WI38 (cell line): ENCODE data around the gene LYSMD2.

ENCODE experiments used
- H3K4me3 ChIP-seq: 2 replicates; pipeline ENCODE4 v1.5.1; 2011; ENCODE audit warnings: low read depth, mild to moderate bottlenecking, control low read depth, low read length
- TF ChIP-seq, protein P1 (sequence below): IDR thresholded peaks from 2 replicates; pipeline ENCODE4 v1.5.1; 2012; ENCODE audit warnings: low read depth, mild to moderate bottlenecking, control low read depth, low read length

Gene LYSMD2

DNA sequence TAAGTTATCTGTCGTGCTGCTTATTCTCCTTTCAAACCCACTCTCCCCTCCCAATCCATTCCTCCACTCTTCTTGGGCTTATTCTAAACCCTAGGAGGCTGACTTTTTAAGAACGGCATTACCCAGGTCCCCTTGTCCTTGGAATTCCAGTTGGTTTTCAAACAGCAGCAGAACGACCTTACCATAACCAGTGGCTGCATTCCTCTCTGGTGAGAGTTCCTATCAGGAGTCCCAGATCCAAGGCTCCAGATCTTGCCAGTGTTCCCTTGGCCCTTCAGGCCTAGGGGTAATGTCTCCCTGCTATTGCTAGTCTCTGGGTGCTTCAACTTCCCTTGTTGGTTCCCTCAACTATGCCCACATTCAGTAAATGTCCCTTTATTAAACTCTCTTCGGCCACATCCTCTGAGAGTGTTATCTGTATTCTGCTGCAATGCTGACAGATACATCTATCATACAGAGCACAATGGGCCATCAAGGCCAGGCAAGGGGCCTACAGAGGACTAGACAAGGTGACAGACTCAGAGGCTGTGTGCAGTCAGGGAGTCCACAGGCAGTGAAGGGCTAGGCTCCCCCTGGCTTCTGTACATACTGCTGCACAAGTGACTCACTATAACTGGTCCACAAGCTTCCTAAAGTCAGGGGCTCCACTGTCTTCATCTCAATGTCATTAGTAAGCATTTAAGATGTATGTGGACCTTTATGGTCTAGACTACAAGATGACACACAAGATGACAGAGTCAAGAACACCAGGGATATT is 10.1 kb downstream of the LYSMD2 start:
- no peak overlapping the region for H3K4me3 ChIP-seq
- TF ChIP-seq, protein P1, sequence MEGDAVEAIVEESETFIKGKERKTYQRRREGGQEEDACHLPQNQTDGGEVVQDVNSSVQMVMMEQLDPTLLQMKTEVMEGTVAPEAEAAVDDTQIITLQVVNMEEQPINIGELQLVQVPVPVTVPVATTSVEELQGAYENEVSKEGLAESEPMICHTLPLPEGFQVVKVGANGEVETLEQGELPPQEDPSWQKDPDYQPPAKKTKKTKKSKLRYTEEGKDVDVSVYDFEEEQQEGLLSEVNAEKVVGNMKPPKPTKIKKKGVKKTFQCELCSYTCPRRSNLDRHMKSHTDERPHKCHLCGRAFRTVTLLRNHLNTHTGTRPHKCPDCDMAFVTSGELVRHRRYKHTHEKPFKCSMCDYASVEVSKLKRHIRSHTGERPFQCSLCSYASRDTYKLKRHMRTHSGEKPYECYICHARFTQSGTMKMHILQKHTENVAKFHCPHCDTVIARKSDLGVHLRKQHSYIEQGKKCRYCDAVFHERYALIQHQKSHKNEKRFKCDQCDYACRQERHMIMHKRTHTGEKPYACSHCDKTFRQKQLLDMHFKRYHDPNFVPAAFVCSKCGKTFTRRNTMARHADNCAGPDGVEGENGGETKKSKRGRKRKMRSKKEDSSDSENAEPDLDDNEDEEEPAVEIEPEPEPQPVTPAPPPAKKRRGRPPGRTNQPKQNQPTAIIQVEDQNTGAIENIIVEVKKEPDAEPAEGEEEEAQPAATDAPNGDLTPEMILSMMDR = peak; percentile 39

DNA sequence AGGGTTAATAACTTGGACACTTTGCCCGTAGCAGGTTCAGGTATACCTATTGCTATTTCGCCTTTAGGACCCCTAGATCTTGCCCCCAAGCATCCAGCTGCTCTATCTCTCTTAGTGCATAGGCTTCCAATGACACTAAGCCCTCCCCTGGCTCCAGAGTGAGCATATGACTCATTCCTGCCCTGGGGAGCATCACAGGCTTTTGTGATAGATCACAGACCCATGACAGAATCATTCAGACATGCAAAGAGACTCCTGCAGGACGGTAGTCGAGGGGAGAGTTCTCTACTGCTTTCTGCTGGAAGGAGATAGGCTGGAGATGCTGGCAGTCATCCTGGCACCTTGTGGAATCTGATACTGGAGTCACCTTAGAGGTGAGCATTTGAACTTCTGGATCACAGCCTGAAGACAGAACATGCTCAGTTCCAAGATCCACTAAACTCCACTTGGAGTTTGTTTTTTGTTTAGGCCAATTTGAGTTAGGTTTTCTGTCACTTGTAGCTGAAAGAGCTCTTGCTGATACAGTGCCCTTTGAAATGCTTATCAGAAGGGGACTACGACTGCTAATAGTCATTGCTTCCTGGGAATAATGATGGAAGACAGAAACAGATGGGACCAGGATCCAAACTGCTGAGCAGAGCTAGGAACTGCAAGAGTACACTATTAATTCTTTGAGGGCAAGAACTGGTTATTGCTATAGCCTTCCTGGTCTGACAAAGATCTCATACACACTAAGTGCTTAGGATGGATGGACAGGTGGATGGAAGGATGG is 11.0 kb downstream of the LYSMD2 start:
- H3K4me3 ChIP-seq = no peak overlapping the region
- TF ChIP-seq, protein P1 = no peak

DNA sequence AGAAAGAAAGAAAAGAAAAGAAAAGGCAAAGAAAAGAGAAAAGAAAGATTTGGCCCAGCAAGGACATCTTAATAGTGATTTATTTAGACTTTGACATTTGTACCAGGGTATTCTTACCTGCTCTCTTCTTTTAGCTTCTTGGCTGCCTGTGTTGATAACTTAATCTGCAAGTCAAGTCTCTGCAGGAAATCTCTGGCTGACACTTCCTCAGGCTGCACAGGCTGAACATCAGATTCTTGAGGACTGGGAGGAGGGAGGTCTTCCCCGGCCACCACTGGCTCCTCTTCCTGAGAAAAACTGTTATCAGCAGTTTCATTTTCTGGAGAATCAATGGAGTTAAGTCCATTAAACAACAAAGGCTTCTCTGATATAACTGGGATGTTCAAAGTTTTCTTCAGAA is 12.8 kb downstream of the LYSMD2 start:
- TF ChIP-seq, protein P1 = no peak
- no peak overlapping the region for H3K4me3 ChIP-seq

DNA sequence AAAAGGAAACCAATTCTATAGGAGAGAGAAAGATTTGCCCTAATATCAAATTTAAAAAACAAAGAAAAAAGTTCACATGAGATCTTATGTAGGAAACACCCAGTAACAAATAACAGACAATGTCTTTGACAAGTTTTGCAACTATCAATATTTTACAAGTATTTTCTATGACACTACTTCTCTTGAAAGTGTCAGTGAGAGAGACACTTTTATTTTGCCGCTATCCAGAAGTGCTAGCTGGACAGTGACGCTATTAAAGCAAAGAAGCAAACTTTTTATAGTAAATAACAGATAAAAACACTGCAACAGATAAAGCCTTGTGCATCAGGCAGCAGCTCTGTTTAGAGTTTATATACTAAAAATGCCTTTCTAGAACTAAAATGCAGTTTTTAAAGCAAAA is 13.3 kb downstream of the LYSMD2 start:
- TF ChIP-seq, protein P1 = no peak
- H3K4me3 ChIP-seq = no peak overlapping the region

DNA sequence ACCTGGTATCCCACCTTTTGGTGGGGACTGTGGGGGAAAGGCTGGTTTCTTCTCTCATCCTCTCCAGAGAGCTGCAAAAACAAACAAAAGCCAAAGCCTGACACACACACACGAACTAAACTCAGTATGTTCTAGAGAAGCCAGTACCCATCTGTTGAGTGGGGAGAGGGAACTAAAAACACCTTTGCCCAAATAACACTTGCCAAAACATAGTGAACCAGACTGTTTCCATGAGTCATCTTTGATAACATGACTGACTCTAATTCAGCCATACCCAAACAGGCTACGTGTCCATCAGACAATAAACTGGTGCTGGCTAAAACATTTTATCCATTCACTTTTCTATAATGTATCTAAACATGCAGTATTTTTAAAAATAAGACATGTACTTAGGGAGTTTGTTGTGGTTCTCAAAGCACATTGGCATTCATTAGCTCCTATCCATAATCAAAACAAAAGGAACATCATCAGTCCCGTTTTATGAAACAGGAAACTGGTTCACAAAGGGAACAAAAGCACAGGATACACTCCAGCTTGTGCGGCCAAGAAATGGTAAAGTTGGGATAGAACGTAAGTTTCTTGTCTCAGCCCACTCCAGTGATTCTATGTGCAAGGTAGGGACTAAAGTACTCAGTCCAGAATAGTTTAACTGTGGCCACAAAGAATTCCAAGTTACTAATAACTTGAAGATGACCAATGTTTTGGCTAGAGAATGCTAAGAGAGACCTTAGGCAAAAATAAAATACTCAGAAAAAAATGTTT is 16.1 kb downstream of the LYSMD2 start:
- TF ChIP-seq, protein P1 = no peak
- no peak overlapping the region for H3K4me3 ChIP-seq

DNA sequence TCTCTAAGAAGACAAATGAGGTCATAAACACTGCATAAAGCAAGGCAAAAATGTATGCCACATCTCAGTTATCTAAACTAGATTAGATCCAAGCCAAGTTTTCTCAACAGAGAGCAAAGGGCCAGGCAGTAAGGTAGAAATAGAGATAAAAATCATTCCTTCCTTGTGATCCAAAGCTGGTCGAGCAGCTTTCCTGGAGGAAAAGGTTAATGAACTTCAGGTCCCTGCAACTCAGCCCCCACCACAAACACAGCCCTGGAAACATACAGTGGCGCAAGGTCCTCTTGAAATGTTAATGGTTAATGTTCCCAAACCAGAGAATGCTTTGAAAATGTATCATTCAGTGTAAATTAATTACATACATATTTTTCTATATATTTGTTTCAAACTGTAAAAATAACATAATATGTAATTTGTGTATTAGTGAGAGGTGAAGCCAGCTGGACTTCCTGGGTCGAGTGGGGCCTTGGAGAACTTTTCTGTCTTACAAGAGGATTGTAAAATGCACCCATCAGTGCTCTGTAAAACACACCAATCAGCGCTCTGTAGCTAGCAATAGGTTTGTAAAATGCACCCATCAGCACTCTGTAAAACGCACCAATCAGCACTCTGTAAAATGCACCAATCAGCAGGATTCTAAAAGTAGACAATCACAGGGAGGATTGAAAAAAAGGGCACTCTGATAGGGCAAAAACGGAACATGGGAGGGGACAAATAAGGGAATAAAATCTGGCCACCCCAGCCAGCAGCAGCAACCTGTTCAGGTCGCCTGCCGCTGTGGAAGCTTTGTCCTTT is 17.1 kb downstream of the LYSMD2 start:
- no peak overlapping the region for H3K4me3 ChIP-seq
- TF ChIP-seq, protein P1 = no peak
